GM12878 (cell line): ENCODE results near the gene MASTL.

Experiments used
- BCL3 ChIP-seq: IDR thresholded peaks from 2 replicates; pipeline ENCODE4 v1.6.1; 2011; ENCODE audit warnings: borderline replicate concordance, low read depth, mild to moderate bottlenecking, moderate library complexity, low read length; ENCODE audit not compliant: insufficient read depth, poor library complexity, severe bottlenecking
- CHD1 ChIP-seq: IDR thresholded peaks from 2 replicates; pipeline ENCODE4 v1.6.1; 2012; ENCODE audit warnings: low read depth, low read length, improper control_type of control experiment
- CTCF ChIP-seq, 3 experiments: IDR thresholded peaks in 2 of 3; conservative IDR thresholded peaks in 1 of 3; 2 replicates each; pipeline ENCODE4 v1.5.1; 2011; ENCODE audit warnings: low read depth in 3 of 3, low read length in 3 of 3, mild to moderate bottlenecking in 3 of 3, control low read depth in 2 of 3, moderate library complexity in 2 of 3, inconsistent platforms in 1 of 3, mixed read lengths in 1 of 3; ENCODE audit not compliant: control insufficient read depth in 2 of 3, insufficient read depth in 1 of 3; ENCODE audit errors: extremely low read depth in 1 of 3
- HCFC1 ChIP-seq: fragments of 150-350 bp; IDR thresholded peaks from 2 replicates; pipeline ENCODE4 v1.6.1; 2014; ENCODE audit warnings: low read length
- HDAC2 ChIP-seq: fragments of 200-600 bp; sonication (generic); IDR thresholded peaks from 2 replicates; pipeline ENCODE4 v1.6.1; 2017
- NR2C2 ChIP-seq: IDR thresholded peaks from 2 replicates; pipeline ENCODE4 v1.6.1; 2011; ENCODE audit warnings: borderline replicate concordance, low read depth; ENCODE audit not compliant: control insufficient read depth, insufficient read length
- PBX3 ChIP-seq: IDR thresholded peaks from 2 replicates; pipeline ENCODE4 v1.6.1; 2011; ENCODE audit warnings: mild to moderate bottlenecking, low read depth, low read length, moderate library complexity; ENCODE audit not compliant: insufficient replicate concordance
- RCOR1 ChIP-seq: conservative IDR thresholded peaks from 2 replicates; pipeline ENCODE4 v1.6.1; 2012; ENCODE audit warnings: low read depth, low read length, improper control_type of control experiment
- TCF7 ChIP-seq: IDR thresholded peaks from 2 replicates; pipeline ENCODE4 v1.6.1; 2014; ENCODE audit warnings: antibody characterized with exemption, borderline replicate concordance
- ZZZ3 ChIP-seq: IDR thresholded peaks from 2 replicates; pipeline ENCODE4 v1.6.1; 2011; ENCODE audit warnings: low read depth; ENCODE audit not compliant: control insufficient read depth, insufficient read length
- TF ChIP-seq, protein P1 (sequence below): IDR thresholded peaks from 2 replicates; pipeline ENCODE4 v1.6.1; 2012; ENCODE audit warnings: low read length, inconsistent platforms

DNA sequence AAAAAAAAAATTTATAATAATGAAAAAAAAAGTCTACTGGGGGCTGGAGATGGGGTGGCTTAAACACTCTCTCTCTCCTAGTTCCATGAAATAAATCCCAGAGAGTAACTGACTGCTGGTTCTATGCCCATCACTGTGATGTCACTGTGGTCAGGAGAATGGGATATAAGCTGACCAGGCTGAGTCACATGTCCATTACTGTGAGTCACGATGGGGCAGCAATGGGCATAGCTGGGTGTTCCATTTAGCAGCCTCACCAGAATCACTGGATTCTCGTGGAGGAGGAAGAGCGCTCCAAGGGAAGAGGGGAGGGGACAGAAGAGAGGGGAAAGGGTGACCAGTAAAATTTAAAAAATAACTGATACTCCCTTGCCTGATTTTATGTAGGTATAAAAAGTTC lies 37.1 kb downstream of the MASTL start:
- TF ChIP-seq CHD1, result no peak
- no peak for TF ChIP-seq TCF7
- TF ChIP-seq, protein P1, sequence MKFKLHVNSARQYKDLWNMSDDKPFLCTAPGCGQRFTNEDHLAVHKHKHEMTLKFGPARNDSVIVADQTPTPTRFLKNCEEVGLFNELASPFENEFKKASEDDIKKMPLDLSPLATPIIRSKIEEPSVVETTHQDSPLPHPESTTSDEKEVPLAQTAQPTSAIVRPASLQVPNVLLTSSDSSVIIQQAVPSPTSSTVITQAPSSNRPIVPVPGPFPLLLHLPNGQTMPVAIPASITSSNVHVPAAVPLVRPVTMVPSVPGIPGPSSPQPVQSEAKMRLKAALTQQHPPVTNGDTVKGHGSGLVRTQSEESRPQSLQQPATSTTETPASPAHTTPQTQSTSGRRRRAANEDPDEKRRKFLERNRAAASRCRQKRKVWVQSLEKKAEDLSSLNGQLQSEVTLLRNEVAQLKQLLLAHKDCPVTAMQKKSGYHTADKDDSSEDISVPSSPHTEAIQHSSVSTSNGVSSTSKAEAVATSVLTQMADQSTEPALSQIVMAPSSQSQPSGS, result no peak
- no peak for TF ChIP-seq HDAC2
- TF ChIP-seq HCFC1, result no peak
- TF ChIP-seq CTCF (IDR thresholded peaks at IDR 0.05 in 2 of 3, conservative IDR thresholded peaks at IDR 0.05 in 1 of 3; ENCODE audit: control insufficient read depth in 2 of 3, extremely low read depth in 1 of 3, insufficient read depth in 1 of 3, low read depth in 3 of 3, low read length in 3 of 3), result no peak
- no peak for TF ChIP-seq ZZZ3
- no peak for TF ChIP-seq NR2C2
- no peak for TF ChIP-seq PBX3
- no peak for TF ChIP-seq RCOR1
- no peak for TF ChIP-seq BCL3
